Liver (tissue), 9 donors: ENCODE measurements around the gene RFPL4AL1. TPM values are rescaled to one million over a fixed set of nuclear protein-coding genes. Genes with fewer than 3 reads are reported as not detected.

Experiments used
- DNase-seq: peaks from one replicate; pipeline ENCODE4 v3.0.0-alpha.2; 2017; ENCODE audit warnings: low spot score
- H3K27ac ChIP-seq, 2 donors: one replicate each; pipeline ENCODE4 v1.7.0; 2013; ENCODE audit warnings: inconsistent platforms in 2 of 2, low read length in 2 of 2, control low read depth in 1 of 2, low read depth in 1 of 2, mild to moderate bottlenecking in 1 of 2
- H3K27me3 ChIP-seq, 4 donors: one replicate each; pipeline versions ENCODE4 v1.6.1 to v1.7.0; 2013; ENCODE audit warnings: low read length in 3 of 4, inconsistent platforms in 1 of 4, mild to moderate bottlenecking in 1 of 4, moderate library complexity in 1 of 4; ENCODE audit not compliant: control insufficient read depth in 4 of 4, insufficient read depth in 4 of 4
- H3K36me3 ChIP-seq, 4 donors: one replicate each; pipeline versions ENCODE4 v1.6.1 to v1.7.0; 2013; ENCODE audit warnings: low read length in 3 of 4, mild to moderate bottlenecking in 3 of 4, low read depth in 1 of 4, moderate library complexity in 1 of 4; ENCODE audit not compliant: control insufficient read depth in 4 of 4, insufficient read depth in 3 of 4
- H3K4me1 ChIP-seq, 4 donors: one replicate each; pipeline versions ENCODE4 v1.6.1 to v1.7.0; 2013; ENCODE audit warnings: low read length in 3 of 4, mild to moderate bottlenecking in 3 of 4, moderate library complexity in 1 of 4; ENCODE audit not compliant: control insufficient read depth in 4 of 4, insufficient read depth in 4 of 4
- H3K4me3 ChIP-seq, 3 donors: one replicate each; pipeline versions ENCODE4 v1.6.1 to v1.7.0; 2013; ENCODE audit warnings: low read length in 3 of 3, control low read depth in 1 of 3, low read depth in 1 of 3, mild to moderate bottlenecking in 1 of 3
- H3K9ac ChIP-seq, 2 donors: one replicate each; pipeline ENCODE4 v1.7.0; 2013; ENCODE audit warnings: low read length in 2 of 2, mild to moderate bottlenecking in 2 of 2, moderate library complexity in 2 of 2, control low read depth in 1 of 2, low read depth in 1 of 2
- H3K9me3 ChIP-seq, 4 donors: one replicate each; pipeline versions ENCODE4 v1.6.1 to v1.7.0; 2013; ENCODE audit warnings: low read length in 3 of 4; ENCODE audit not compliant: control insufficient read depth in 4 of 4
- EGR1 ChIP-seq, 2 donors: IDR thresholded peaks; 2 replicates each; pipeline ENCODE4 v1.6.1; 2016 to 2018; ENCODE audit warnings: antibody characterized with exemption in 2 of 2, low read depth in 2 of 2
- FOXA1 ChIP-seq: IDR thresholded peaks from 2 replicates; pipeline ENCODE4 v1.6.1; 2016; ENCODE audit warnings: antibody characterized with exemption
- FOXA2 ChIP-seq: IDR thresholded peaks from 2 replicates; pipeline ENCODE4 v1.6.1; 2016; ENCODE audit warnings: antibody characterized with exemption
- GABPA ChIP-seq, 2 donors: IDR thresholded peaks in 1 of 2; conservative IDR thresholded peaks in 1 of 2; 2 replicates each; pipeline ENCODE4 v1.6.1; 2016; ENCODE audit warnings: antibody characterized with exemption in 2 of 2, mild to moderate bottlenecking in 1 of 2, moderate library complexity in 1 of 2
- HNF4A ChIP-seq, 2 donors: conservative IDR thresholded peaks; 2 replicates each; pipeline ENCODE4 v1.6.1; 2016; ENCODE audit warnings: antibody characterized with exemption in 2 of 2, mild to moderate bottlenecking in 2 of 2
- HNF4G ChIP-seq: IDR thresholded peaks from 2 replicates; pipeline ENCODE4 v1.6.1; 2016; ENCODE audit warnings: antibody characterized with exemption
- JUND ChIP-seq, 2 donors: IDR thresholded peaks; 2 replicates each; pipeline ENCODE4 v1.6.1; 2016; ENCODE audit warnings: antibody characterized with exemption in 2 of 2
- NR2F2 ChIP-seq: IDR thresholded peaks from 2 replicates; pipeline ENCODE4 v1.6.1; 2016; ENCODE audit warnings: antibody characterized with exemption
- RAD21 ChIP-seq, 2 donors: IDR thresholded peaks; 2 replicates each; pipeline ENCODE4 v1.6.1; 2016; ENCODE audit warnings: antibody characterized with exemption in 2 of 2, mild to moderate bottlenecking in 2 of 2
- RXRA ChIP-seq, 2 donors: IDR thresholded peaks; 2 replicates each; pipeline ENCODE4 v1.6.1; 2017 to 2018; ENCODE audit warnings: antibody characterized with exemption in 2 of 2, mild to moderate bottlenecking in 1 of 2
- SP1 ChIP-seq: IDR thresholded peaks from 2 replicates; pipeline ENCODE4 v1.6.1; 2018; ENCODE audit warnings: antibody characterized with exemption, mild to moderate bottlenecking
- TAF1 ChIP-seq: conservative IDR thresholded peaks from 2 replicates; pipeline ENCODE4 v1.6.1; 2016; ENCODE audit warnings: antibody characterized with exemption, mild to moderate bottlenecking
- YY1 ChIP-seq: IDR thresholded peaks from 2 replicates; pipeline ENCODE4 v1.6.1; 2016; ENCODE audit warnings: antibody characterized with exemption, mild to moderate bottlenecking
- WGBS: extraction: QIAGEN DNeasy Blood & Tissue Kit; methylation state at CpG from one replicate; pipeline ENCODE4 v1.1.7; 2013; 5-methylcytosine and 5-hydroxymethylcytosine counted together
- polyA plus RNA-seq, 2 donors: library from polyadenylated mRNA; stranded (reverse) in 1 of 2; unstranded in 1 of 2; fragments of 200-250 nt in 1 of 2; fragments of >200 nt in 1 of 2; fragmentation: Nextera tagmentation in 1 of 2; extraction: Ambion mirVana in 1 of 2; gene quantifications; one replicate each; pipeline versions ENCODE4 v1.2.1 to v1.2.3, GENCODE V29; 2013 to 2015
- total RNA-seq, 2 donors: library from RNA; depleted of rRNA; stranded (reverse); fragments of >200 nt; gene quantifications; one replicate each; pipeline ENCODE4 v1.2.3, GENCODE V29; 2014
- TF ChIP-seq, protein P1 (sequence below): fragments of 150-350 bp; IDR thresholded peaks from 2 replicates; pipeline ENCODE4 v1.5.1; 2017; ENCODE audit warnings: improper control_type of control experiment, low read depth, low read length; ENCODE audit not compliant: missing input control
- TF ChIP-seq, protein P2 (sequence below): IDR thresholded peaks from 2 replicates; pipeline ENCODE4 v1.6.1; 2016; ENCODE audit warnings: antibody characterized with exemption, mild to moderate bottlenecking
- TF ChIP-seq, protein P3 (sequence below): IDR thresholded peaks from 2 replicates; pipeline ENCODE4 v1.6.1; 2016; ENCODE audit warnings: antibody characterized with exemption
- TF ChIP-seq, protein P4 (sequence below): IDR thresholded peaks from 2 replicates; pipeline ENCODE4 v1.6.1; 2016; ENCODE audit warnings: antibody characterized with exemption
- TF ChIP-seq, protein P5 (sequence below): IDR thresholded peaks from 2 replicates; pipeline ENCODE4 v1.6.1; 2016; ENCODE audit warnings: antibody characterized with exemption
- donor health status: healthy.
- donor health status: healthy.
- donor health status: healthy.
- donor health status: healthy.
- donor health status: healthy.

RFPL4AL1 gene
- total and polyA plus RNA-seq, 4 donors, result 0.13 to 0.33 TPM; not detected in 2

DNA sequence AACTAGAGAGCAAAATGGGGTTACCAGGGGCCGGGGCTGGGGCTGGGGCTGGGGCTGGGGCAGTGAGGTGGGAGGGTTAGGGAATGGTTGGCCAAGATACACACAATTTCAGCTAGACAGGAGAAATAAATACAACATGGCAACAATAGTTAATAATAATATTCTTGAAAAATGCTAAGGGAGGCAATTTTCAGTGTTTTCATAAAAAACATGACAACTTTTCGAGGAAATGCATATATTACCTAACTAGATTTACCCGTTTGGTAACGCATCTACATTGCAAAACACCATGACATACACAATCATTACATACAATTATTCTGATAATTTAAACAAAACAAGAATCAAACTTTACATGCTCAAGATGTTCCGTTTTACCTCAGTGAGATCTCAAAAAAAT lies 12.2 kb downstream of the RFPL4AL1 start:
- H3K27me3 ChIP-seq, result no peaks in the 10 kb centered on the region
- no peak for TF ChIP-seq RAD21 (IDR thresholded peaks at IDR 0.05)
- TF ChIP-seq RXRA (IDR thresholded peaks at IDR 0.05), result no peak
- TF ChIP-seq, protein P1, sequence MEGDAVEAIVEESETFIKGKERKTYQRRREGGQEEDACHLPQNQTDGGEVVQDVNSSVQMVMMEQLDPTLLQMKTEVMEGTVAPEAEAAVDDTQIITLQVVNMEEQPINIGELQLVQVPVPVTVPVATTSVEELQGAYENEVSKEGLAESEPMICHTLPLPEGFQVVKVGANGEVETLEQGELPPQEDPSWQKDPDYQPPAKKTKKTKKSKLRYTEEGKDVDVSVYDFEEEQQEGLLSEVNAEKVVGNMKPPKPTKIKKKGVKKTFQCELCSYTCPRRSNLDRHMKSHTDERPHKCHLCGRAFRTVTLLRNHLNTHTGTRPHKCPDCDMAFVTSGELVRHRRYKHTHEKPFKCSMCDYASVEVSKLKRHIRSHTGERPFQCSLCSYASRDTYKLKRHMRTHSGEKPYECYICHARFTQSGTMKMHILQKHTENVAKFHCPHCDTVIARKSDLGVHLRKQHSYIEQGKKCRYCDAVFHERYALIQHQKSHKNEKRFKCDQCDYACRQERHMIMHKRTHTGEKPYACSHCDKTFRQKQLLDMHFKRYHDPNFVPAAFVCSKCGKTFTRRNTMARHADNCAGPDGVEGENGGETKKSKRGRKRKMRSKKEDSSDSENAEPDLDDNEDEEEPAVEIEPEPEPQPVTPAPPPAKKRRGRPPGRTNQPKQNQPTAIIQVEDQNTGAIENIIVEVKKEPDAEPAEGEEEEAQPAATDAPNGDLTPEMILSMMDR, result no peak
- TF ChIP-seq YY1, result no peak
- TF ChIP-seq HNF4A (conservative IDR thresholded peaks at IDR 0.05), result no peak
- no peak for TF ChIP-seq EGR1 (IDR thresholded peaks at IDR 0.05; ENCODE audit: low read depth in 2 of 2)
- TF ChIP-seq HNF4G, result no peak
- no peak for TF ChIP-seq NR2F2
- no peak for TF ChIP-seq GABPA (IDR thresholded peaks at IDR 0.05 in 1 of 2, conservative IDR thresholded peaks at IDR 0.05 in 1 of 2)
- TF ChIP-seq, protein P2, sequence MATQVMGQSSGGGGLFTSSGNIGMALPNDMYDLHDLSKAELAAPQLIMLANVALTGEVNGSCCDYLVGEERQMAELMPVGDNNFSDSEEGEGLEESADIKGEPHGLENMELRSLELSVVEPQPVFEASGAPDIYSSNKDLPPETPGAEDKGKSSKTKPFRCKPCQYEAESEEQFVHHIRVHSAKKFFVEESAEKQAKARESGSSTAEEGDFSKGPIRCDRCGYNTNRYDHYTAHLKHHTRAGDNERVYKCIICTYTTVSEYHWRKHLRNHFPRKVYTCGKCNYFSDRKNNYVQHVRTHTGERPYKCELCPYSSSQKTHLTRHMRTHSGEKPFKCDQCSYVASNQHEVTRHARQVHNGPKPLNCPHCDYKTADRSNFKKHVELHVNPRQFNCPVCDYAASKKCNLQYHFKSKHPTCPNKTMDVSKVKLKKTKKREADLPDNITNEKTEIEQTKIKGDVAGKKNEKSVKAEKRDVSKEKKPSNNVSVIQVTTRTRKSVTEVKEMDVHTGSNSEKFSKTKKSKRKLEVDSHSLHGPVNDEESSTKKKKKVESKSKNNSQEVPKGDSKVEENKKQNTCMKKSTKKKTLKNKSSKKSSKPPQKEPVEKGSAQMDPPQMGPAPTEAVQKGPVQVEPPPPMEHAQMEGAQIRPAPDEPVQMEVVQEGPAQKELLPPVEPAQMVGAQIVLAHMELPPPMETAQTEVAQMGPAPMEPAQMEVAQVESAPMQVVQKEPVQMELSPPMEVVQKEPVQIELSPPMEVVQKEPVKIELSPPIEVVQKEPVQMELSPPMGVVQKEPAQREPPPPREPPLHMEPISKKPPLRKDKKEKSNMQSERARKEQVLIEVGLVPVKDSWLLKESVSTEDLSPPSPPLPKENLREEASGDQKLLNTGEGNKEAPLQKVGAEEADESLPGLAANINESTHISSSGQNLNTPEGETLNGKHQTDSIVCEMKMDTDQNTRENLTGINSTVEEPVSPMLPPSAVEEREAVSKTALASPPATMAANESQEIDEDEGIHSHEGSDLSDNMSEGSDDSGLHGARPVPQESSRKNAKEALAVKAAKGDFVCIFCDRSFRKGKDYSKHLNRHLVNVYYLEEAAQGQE, result no peak
- no peak for TF ChIP-seq FOXA1
- TF ChIP-seq SP1, result no peak
- TF ChIP-seq TAF1, result no peak
- no peak for TF ChIP-seq FOXA2
- TF ChIP-seq, protein P3, sequence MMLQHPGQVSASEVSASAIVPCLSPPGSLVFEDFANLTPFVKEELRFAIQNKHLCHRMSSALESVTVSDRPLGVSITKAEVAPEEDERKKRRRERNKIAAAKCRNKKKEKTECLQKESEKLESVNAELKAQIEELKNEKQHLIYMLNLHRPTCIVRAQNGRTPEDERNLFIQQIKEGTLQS, result no peak
- TF ChIP-seq, protein P4, sequence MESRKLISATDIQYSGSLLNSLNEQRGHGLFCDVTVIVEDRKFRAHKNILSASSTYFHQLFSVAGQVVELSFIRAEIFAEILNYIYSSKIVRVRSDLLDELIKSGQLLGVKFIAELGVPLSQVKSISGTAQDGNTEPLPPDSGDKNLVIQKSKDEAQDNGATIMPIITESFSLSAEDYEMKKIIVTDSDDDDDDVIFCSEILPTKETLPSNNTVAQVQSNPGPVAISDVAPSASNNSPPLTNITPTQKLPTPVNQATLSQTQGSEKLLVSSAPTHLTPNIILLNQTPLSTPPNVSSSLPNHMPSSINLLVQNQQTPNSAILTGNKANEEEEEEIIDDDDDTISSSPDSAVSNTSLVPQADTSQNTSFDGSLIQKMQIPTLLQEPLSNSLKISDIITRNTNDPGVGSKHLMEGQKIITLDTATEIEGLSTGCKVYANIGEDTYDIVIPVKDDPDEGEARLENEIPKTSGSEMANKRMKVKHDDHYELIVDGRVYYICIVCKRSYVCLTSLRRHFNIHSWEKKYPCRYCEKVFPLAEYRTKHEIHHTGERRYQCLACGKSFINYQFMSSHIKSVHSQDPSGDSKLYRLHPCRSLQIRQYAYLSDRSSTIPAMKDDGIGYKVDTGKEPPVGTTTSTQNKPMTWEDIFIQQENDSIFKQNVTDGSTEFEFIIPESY, result no peak
- no peak for TF ChIP-seq JUND (IDR thresholded peaks at IDR 0.05)
- TF ChIP-seq, protein P5, sequence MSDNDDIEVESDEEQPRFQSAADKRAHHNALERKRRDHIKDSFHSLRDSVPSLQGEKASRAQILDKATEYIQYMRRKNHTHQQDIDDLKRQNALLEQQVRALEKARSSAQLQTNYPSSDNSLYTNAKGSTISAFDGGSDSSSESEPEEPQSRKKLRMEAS, result no peak
- H3K9ac ChIP-seq, result no peak overlapping the region
- no peaks in the 10 kb centered on the region for H3K4me1 ChIP-seq
- no peak overlapping the region for H3K27ac ChIP-seq
- DNase-seq, result no peak
- H3K36me3 ChIP-seq, result no peaks in the 10 kb centered on the region
- WGBS, result 77% methylated on average over 5 of the region's 5 CpGs
- no peaks in the 10 kb centered on the region for H3K9me3 ChIP-seq
- H3K4me3 ChIP-seq, result no peak overlapping the region

DNA sequence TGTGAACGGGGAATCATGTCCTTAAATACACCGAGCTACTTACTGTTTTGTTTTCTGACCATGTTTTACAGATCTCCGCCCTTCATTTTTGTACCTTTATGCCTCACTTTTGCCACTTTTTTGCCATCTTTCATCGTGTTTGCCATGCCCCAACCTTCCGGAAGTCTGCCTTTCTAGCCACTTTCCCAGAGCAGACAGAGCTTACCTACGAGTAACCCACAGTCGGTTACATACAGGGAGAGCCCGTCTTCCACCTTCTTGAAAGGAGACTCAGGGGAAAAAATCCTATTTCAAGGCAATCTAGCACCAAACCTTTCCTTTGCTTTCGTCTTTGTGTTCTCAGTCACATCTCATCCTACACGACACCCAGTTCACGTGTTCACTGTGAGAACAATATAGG lies 26.1 kb downstream of the RFPL4AL1 start:
- no peaks in the 10 kb centered on the region for H3K9me3 ChIP-seq
- WGBS, result 89% methylated on average over 11 of the region's 11 CpGs
- no peak for TF ChIP-seq GABPA (IDR thresholded peaks at IDR 0.05 in 1 of 2, conservative IDR thresholded peaks at IDR 0.05 in 1 of 2)
- H3K36me3 ChIP-seq, result no peaks in the 10 kb centered on the region
- no peak overlapping the region for H3K9ac ChIP-seq
- H3K4me3 ChIP-seq, result no peak overlapping the region
- DNase-seq, result no peak
- H3K27me3 ChIP-seq, result no peaks in the 10 kb centered on the region
- H3K4me1 ChIP-seq, result no peaks in the 10 kb centered on the region
- H3K27ac ChIP-seq, result no peak overlapping the region
